Measurements from ENCODE around the gene REXO4. TPM values are rescaled to one million over a fixed set of nuclear protein-coding genes. Genes with fewer than 3 reads are reported as not detected.

Gene REXO4
- total and polyA plus RNA-seq, 2 of the 8 experiments (the other 6 are each of a cell fraction or from before 2014, with no cell fraction given), result 19.1 to 38.3 TPM

DNA sequence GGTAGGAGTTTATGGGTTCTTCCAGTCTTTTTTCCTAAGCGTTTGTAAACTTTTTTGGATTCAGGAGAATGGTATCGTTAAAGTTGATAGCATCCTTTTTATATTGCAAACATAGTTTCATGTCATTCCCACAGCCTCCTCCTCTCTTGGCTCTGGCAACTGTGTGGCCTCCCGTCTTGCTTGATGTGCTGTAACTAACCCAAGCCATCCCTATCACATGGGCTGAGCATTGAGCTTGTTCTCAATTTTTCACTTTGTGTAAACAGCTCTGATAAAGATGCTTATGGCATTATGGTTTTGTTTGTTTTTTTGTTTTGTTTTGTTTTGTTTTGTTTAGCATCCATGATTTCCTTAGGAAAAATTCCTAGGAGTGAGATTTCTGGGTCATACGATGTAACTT is 37.1 kb downstream of the REXO4 start:
- Histone ChIP-seq H3K18ac (ENCODE audit: extremely low read depth, low read length) (no peak overlapping the region), H4K20me1 (replicated peaks in 1 of 2; ENCODE audit: control insufficient read depth in 1 of 2, insufficient read depth in 2 of 2, low read length in 2 of 2) (peaks cover 0 to 15% of the 10 kb centered on the region in 2 experiments), H3K56ac (replicated peaks; ENCODE audit: insufficient read length, low read depth, low read length) (no peak overlapping the region), H3K79me1 (ENCODE audit: low read depth, low read length) (no peaks in the 10 kb centered on the region), H3K4me1 (replicated peaks in 1 of 4; ENCODE audit: control insufficient read depth in 3 of 4, insufficient read depth in 4 of 4, low read length in 3 of 4) (peaks cover 0 to 5% (median 0%) of the 10 kb centered on the region in 4 experiments; a peak in 1 of 7 replicates), H4K5ac (ENCODE audit: insufficient read length, low read depth, low read length) (no peak overlapping the region), H3K79me2 (ENCODE audit: control insufficient read depth in 1 of 2, insufficient read depth in 2 of 2, low read length in 2 of 2) (no peaks in the 10 kb centered on the region), H2BK12ac (ENCODE audit: low read depth, low read length) (no peak overlapping the region), H4K8ac (ENCODE audit: extremely low read depth, insufficient read depth, low read length) (no peak overlapping the region), H3K9ac (replicated peaks in 1 of 4; ENCODE audit: extremely low read depth in 1 of 4, low read depth in 3 of 4, low read length in 3 of 4) (no peak overlapping the region), H3K9me3 (ENCODE audit: insufficient read depth in 2 of 2, low read depth in 1 of 2, low read length in 1 of 2) (peaks cover 0 to 15% of the 10 kb centered on the region in 2 experiments; a peak in 3 of 4 replicates), H2BK120ac (replicated peaks; ENCODE audit: low read depth, low read length) (no peak overlapping the region), H2BK15ac (ENCODE audit: low read length) (no peak overlapping the region), H4K91ac (replicated peaks; ENCODE audit: insufficient read length, low read length) (no peak overlapping the region), H3K36me3 (ENCODE audit: control insufficient read depth in 2 of 4, insufficient read depth in 4 of 4, low read length in 3 of 4) (no peaks in the 10 kb centered on the region; a peak in 1 of 8 replicates), H3K14ac (ENCODE audit: insufficient read length) (no peak overlapping the region), H3K4me3 (ENCODE audit: extremely low read depth in 1 of 4, insufficient read depth in 2 of 4, low read depth in 3 of 4, low read length in 4 of 4) (no peak overlapping the region), H3K4me2 (ENCODE audit: insufficient read depth in 1 of 2, low read depth in 2 of 2, low read length in 2 of 2) (no peak overlapping the region), H3K27ac (ENCODE audit: low read depth, low read length) (no peak overlapping the region), H3K27me3 (replicated peaks in 1 of 4; ENCODE audit: control insufficient read depth in 3 of 4, extremely low read depth in 1 of 4, insufficient read depth in 3 of 4, low read length in 3 of 4) (peaks cover 0 to 11% (median 7%) of the 10 kb centered on the region in 4 experiments; a peak in 5 of 7 replicates), H2AK5ac (ENCODE audit: low read depth, low read length) (no peak overlapping the region), H2AFZ (ENCODE audit: low read length) (no peak overlapping the region), H3K23me2 (ENCODE audit: low read depth, low read length) (peaks cover 19% of the 10 kb centered on the region; the same call in 1 of the 2 replicates), H2BK5ac (ENCODE audit: low read depth, low read length) (no peak overlapping the region), H2BK20ac (ENCODE audit: low read length) (no peak overlapping the region), H3K4ac (replicated peaks; ENCODE audit: insufficient read length, low read depth, low read length) (no peak overlapping the region), H3K23ac (ENCODE audit: insufficient read length) (no peak overlapping the region)
- 89% methylated on average over 4 of the region's 4 CpGs; no CpG with 5 or more reads in 1 of the 2 experiments for WGBS, 2 experiments (ENCODE audit: extremely low coverage in 1 of 2, insufficient coverage in 1 of 2, insufficient read length in 1 of 2, insufficient replicate concordance in 2 of 2, low coverage in 1 of 2, low lambda C conversion rate in 2 of 2, missing lambda C conversion rate in 1 of 2)
- POLR2A ChIA-PET (ENCODE audit: partially characterized antibody), result interaction anchor here (0.6 to 19.9 kb wide), 4 partner anchors 14 to 44 kb away, joined by 3 to 461 read pairs (median 4); partner anchors contain the start of genes MED22, RPL7A, SURF1 and SURF2
- DNase-seq (ENCODE audit: low read depth in 1 of 2, low spot score in 2 of 2) (no peak), FAIRE-seq (no peak)
- CTCF ChIA-PET (ENCODE audit: partially characterized antibody), result interaction anchor here (1.0 to 5.4 kb wide), 4 partner anchors 15 to 106 kb away, joined by 3 to 33 read pairs (median 10); no protein-coding TSS in a partner anchor
- TF ChIP-seq POLR2A (IDR thresholded peaks at IDR 0.05; ENCODE audit: control extremely low read depth in 1 of 2, low read depth in 2 of 2, low read length in 2 of 2) (no peak), RFX5 (IDR thresholded peaks at IDR 0.05; ENCODE audit: borderline replicate concordance, low read depth, low read length) (no peak), CBX8 (IDR thresholded peaks at IDR 0.05; ENCODE audit: borderline replicate concordance, low read depth, low read length) (no peak), CREB1 (IDR thresholded peaks at IDR 0.05) (no peak), KDM1A (IDR thresholded peaks at IDR 0.05; ENCODE audit: borderline replicate concordance, low read length) (no peak), USF2 (IDR thresholded peaks at IDR 0.05; ENCODE audit: low read length) (no peak), ATF3 (IDR thresholded peaks at IDR 0.05; ENCODE audit: insufficient read depth, low read depth, low read length) (no peak), HDAC2 (IDR thresholded peaks at IDR 0.05; ENCODE audit: borderline replicate concordance in 1 of 2, low read depth in 2 of 2, low read length in 2 of 2) (no peak), JUN (IDR thresholded peaks at IDR 0.05; ENCODE audit: low read depth, low read length) (no peak), SRF (IDR thresholded peaks at IDR 0.05; ENCODE audit: low read depth, low read length) (no peak), JUND (IDR thresholded peaks at IDR 0.05; ENCODE audit: low read length) (no peak)

Data from H1 (cell line).